K562 (cell line): ENCODE measurements around the gene MYH7B. TPM values are rescaled to one million over a fixed set of nuclear protein-coding genes. Genes with fewer than 3 reads are reported as not detected.

Experiments used
- ATAC-seq: fragments of 200-7000 bp; cut with Tn5 transposase; 3 replicates; pipeline ENCODE4 v1.9.1; 2020; ENCODE audit warnings: moderate library complexity
- BruUV-seq: library from RNA; stranded (reverse); fragments of 400-500 nt; replicated peaks from 2 replicates; lab custom pipeline; 2021; lab: Mats Ljungman, UMichigan
- CTCF ChIA-PET: fragments of 300-600 bp; formaldehyde crosslinking; extraction: SDS; loops from one replicate; lab custom pipeline; 2021; ENCODE audit warnings: low intra/inter-chr PET ratio; lab: Yijun Ruan, JAX
- POLR2A ChIA-PET: fragments of 300-600, 350-650 bp; sonication (Branson Sonifier 250); formaldehyde crosslinking; extraction: SDS; loops from one replicate; lab custom pipeline; 2021; ENCODE audit warnings: antibody characterized with exemption, inconsistent platforms; lab: Yijun Ruan, JAX
- DNase-seq, 4 experiments: peaks; one replicate each; pipeline versions ENCODE4 v3.0.0 to v3.0.0-alpha.2; 2011 to 2018; ENCODE audit warnings: low spot score in 3 of 4, mixed read lengths in 3 of 4; ENCODE audit errors: extremely low read depth in 1 of 4
- FAIRE-seq: peaks from 2 replicates; lab custom pipeline; 2011; peaks lifted over from hg19 to GRCh38; lab: Jason Lieb, UNC
- H2AFZ ChIP-seq: 2 replicates; pipeline ENCODE4 v1.6.0; 2011; ENCODE audit warnings: low read depth, low read length, control low read depth, inconsistent platforms
- H3K27ac ChIP-seq: fragments of 200-600 bp; 3 replicates; pipeline ENCODE4 v1.8.0; 2011; ENCODE audit warnings: low read depth, mild to moderate bottlenecking, control low read depth, inconsistent platforms, low read length, moderate library complexity, mixed read lengths; ENCODE audit errors: extremely low read depth
- H3K27me3 ChIP-seq, 2 experiments: fragments of 300-600 bp in 1 of 2; 2 replicates in 1 of 2; 3 replicates in 1 of 2; pipeline versions ENCODE4 v1.6.0 to v1.8.0; 2011; ENCODE audit warnings: inconsistent platforms in 2 of 2, low read length in 2 of 2, mild to moderate bottlenecking in 1 of 2, mixed read lengths in 1 of 2, moderate library complexity in 1 of 2; ENCODE audit not compliant: control insufficient read depth in 2 of 2, insufficient read depth in 2 of 2
- H3K36me3 ChIP-seq: fragments of 300-600 bp; 3 replicates; pipeline ENCODE4 v1.8.0; 2011; ENCODE audit warnings: mild to moderate bottlenecking, low read length, inconsistent platforms; ENCODE audit not compliant: control insufficient read depth, insufficient read depth
- H3K4me1 ChIP-seq, 2 experiments: fragments of 200-600 bp in 1 of 2; replicated peaks in 1 of 2; 2 replicates in 1 of 2; 3 replicates in 1 of 2; pipeline versions ENCODE4 v1.5.1 to v1.8.0; 2011; ENCODE audit warnings: inconsistent platforms in 2 of 2, low read length in 2 of 2, mild to moderate bottlenecking in 1 of 2, mixed read lengths in 1 of 2, moderate library complexity in 1 of 2; ENCODE audit not compliant: control insufficient read depth in 2 of 2, insufficient read depth in 2 of 2
- H3K4me2 ChIP-seq: 2 replicates; pipeline ENCODE4 v1.6.1; 2011; ENCODE audit warnings: low read length, control low read depth, inconsistent platforms, mixed read lengths; ENCODE audit not compliant: insufficient read depth
- H3K4me3 ChIP-seq: fragments of 200-600 bp; sonication (generic), shearing (Covaris generic); 2 replicates; pipeline ENCODE4 v1.5.1; 2016; ENCODE audit warnings: control low read depth, inconsistent platforms
- H3K79me2 ChIP-seq: fragments of 200-600 bp; 3 replicates; pipeline ENCODE4 v1.8.0; 2011; ENCODE audit warnings: low read length, inconsistent platforms; ENCODE audit not compliant: control insufficient read depth, insufficient read depth
- H3K9ac ChIP-seq, 2 experiments: 2 replicates each; pipeline versions ENCODE4 v1.6.0 to v1.6.1; 2011; ENCODE audit warnings: low read depth in 2 of 2, low read length in 2 of 2, control low read depth in 1 of 2, inconsistent platforms in 1 of 2, mild to moderate bottlenecking in 1 of 2, mixed read lengths in 1 of 2; ENCODE audit not compliant: insufficient read depth in 1 of 2
- H3K9me1 ChIP-seq: one replicate; pipeline ENCODE4 v1.6.0; 2011; ENCODE audit warnings: inconsistent platforms, mild to moderate bottlenecking, low read length, moderate library complexity; ENCODE audit not compliant: control insufficient read depth, insufficient read depth
- H3K9me3 ChIP-seq: replicated peaks from 2 replicates; pipeline ENCODE4 v1.5.1; 2011; ENCODE audit warnings: low read depth, low read length, inconsistent platforms; ENCODE audit not compliant: control insufficient read depth, insufficient read depth
- H4K20me1 ChIP-seq: replicated peaks from 2 replicates; pipeline ENCODE4 v1.6.1; 2011; ENCODE audit warnings: low read length, inconsistent platforms, mixed read lengths; ENCODE audit not compliant: control insufficient read depth, insufficient read depth
- BHLHE40 ChIP-seq: IDR thresholded peaks from 2 replicates; pipeline ENCODE4 v1.6.1; 2011; ENCODE audit warnings: low read length, improper control_type of control experiment
- POLR2G ChIP-seq: fragments of 200-400 bp; formaldehyde crosslinking; IDR thresholded peaks from 2 replicates; pipeline ENCODE4 v1.6.1; 2017; ENCODE audit warnings: low read depth, mild to moderate bottlenecking, antibody characterized with exemption, low read length, moderate library complexity
- PRPF4 ChIP-seq: fragments of 200-400 bp; formaldehyde crosslinking; IDR thresholded peaks from one replicate; pipeline ENCODE4 v1.6.1; 2017; ENCODE audit warnings: low read length, low read depth, mild to moderate bottlenecking; ENCODE audit not compliant: insufficient read depth, poor library complexity, severe bottlenecking
- RBM25 ChIP-seq: fragments of 200-400 bp; formaldehyde crosslinking; IDR thresholded peaks from 2 replicates; pipeline ENCODE4 v1.6.1; 2018; ENCODE audit warnings: low read length, low read depth, moderate library complexity; ENCODE audit not compliant: severe bottlenecking
- ZNF239 ChIP-seq: fragments of 250-450 bp; sonication (Bioruptor Pico); IDR thresholded peaks from 2 replicates; pipeline ENCODE4 v1.4.0; 2020; ENCODE audit warnings: mild to moderate bottlenecking
- WGBS: fragments of 100-300 bp; shearing (Covaris generic); methylation state at CpG from one replicate; pipeline ENCODE4 v1.1.6; 2016; ENCODE audit warnings: low coverage, mixed read lengths; ENCODE audit not compliant: insufficient coverage; ENCODE audit errors: missing lambda C conversion rate; 5-methylcytosine and 5-hydroxymethylcytosine counted together
- in situ Hi-C: fragments of 300-500 bp; cut with MboI; formaldehyde crosslinking; loops from 4 replicates; pipeline ENCODE4 v1.15.0; 2018; ENCODE audit warnings: inconsistent platforms, mixed read lengths
- intact Hi-C: fragments of 100-400 bp; cut with micrococcal nuclease; formaldehyde crosslinking; loops from 2 replicates; pipeline ENCODE4 v1.14.2; 2022
- polyA plus RNA-seq, 8 experiments: library from polyadenylated mRNA; depleted of rRNA in 4 of 8; stranded (reverse) in 5 of 8; unstranded in 3 of 8; fragments of >200 nt; fragmentation: Nextera tagmentation in 2 of 8; fragmentation: Illumina TruSeq in 1 of 8; extraction: Ambion mirVana in 2 of 8; extraction: Trizol in 1 of 8; gene quantifications; 2 replicates each; pipeline versions ENCODE4 v1.2.1 to v1.2.3, GENCODE V29; 2011 to 2014; ENCODE audit warnings: inconsistent platforms in 1 of 8, missing spikeins in 1 of 8
- total RNA-seq, 7 experiments: library from RNA; depleted of rRNA in 6 of 7; stranded (reverse); fragments of >200 nt in 6 of 7; fragmentation: Illumina TruSeq in 2 of 7; extraction: Trizol in 2 of 7; gene quantifications; 2 replicates each; pipeline versions ENCODE4 v1.2.1 to v1.2.3, GENCODE V29; 2011 to 2021; ENCODE audit warnings: low replicate concordance in 1 of 7
- TF ChIP-seq, protein P1 (sequence below), 2 experiments: fragments of 450-650 bp; IDR thresholded peaks; 2 replicates each; pipeline ENCODE4 v1.6.1; 2016
- TF ChIP-seq, protein P2 (sequence below): sonication (generic); formaldehyde crosslinking; IDR thresholded peaks from 2 replicates; pipeline ENCODE4 v1.5.0; 2020; ENCODE audit warnings: missing genetic modification reagents

The MYH7B gene
- total and polyA plus RNA-seq, 9 of the 15 experiments (the other 6 are each of a cell fraction or from before 2014, with no cell fraction given) = 0.07 to 0.34 (median 0.13) TPM; not detected in 3

DNA sequence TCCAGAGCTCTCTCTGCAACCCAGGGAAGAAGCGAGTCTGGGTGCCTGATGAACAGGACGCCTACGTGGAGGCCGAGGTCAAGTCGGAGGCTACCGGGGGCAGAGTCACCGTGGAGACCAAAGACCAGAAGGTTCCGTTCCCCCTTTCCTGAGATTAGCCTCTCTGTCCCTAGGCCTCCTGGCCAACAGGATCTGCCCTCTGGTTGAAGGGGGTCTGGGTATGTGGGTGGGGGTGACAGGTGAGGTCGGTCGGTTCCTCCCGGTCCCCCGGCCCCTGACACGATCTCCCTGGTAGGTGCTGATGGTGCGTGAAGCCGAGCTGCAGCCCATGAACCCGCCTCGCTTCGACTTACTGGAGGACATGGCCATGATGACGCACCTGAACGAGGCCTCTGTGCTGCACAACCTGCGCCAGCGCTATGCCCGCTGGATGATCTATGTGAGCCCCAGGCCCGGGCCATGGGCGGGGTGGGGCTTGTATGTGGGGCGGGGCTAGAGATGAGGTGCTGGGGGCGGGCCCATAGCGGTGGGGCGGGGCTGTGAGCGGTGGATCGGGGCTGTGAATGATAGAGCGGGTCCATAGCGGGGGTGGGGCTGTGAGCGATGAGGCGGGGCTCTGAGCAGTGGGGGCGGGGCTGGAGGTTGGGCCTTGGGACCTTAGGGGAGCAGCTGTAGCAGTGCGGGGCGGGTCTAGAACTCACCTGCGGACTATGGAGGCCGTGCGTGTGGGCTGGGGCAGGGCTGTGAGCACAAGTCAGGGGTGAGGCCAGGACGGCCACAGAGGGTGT, 23.9 kb downstream of the MYH7B start (continued):
- TF ChIP-seq ZNF239 = no peak
- TF ChIP-seq, protein P1, sequence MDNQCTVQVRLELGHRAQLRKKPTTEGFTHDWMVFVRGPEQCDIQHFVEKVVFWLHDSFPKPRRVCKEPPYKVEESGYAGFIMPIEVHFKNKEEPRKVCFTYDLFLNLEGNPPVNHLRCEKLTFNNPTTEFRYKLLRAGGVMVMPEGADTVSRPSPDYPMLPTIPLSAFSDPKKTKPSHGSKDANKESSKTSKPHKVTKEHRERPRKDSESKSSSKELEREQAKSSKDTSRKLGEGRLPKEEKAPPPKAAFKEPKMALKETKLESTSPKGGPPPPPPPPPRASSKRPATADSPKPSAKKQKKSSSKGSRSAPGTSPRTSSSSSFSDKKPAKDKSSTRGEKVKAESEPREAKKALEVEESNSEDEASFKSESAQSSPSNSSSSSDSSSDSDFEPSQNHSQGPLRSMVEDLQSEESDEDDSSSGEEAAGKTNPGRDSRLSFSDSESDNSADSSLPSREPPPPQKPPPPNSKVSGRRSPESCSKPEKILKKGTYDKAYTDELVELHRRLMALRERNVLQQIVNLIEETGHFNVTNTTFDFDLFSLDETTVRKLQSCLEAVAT (IDR thresholded peaks at IDR 0.05) = no peak
- TF ChIP-seq PRPF4 = no peak
- TF ChIP-seq POLR2G = 0 out of 2 replicates have a peak, but pooled peaks have one; percentile 32

DNA sequence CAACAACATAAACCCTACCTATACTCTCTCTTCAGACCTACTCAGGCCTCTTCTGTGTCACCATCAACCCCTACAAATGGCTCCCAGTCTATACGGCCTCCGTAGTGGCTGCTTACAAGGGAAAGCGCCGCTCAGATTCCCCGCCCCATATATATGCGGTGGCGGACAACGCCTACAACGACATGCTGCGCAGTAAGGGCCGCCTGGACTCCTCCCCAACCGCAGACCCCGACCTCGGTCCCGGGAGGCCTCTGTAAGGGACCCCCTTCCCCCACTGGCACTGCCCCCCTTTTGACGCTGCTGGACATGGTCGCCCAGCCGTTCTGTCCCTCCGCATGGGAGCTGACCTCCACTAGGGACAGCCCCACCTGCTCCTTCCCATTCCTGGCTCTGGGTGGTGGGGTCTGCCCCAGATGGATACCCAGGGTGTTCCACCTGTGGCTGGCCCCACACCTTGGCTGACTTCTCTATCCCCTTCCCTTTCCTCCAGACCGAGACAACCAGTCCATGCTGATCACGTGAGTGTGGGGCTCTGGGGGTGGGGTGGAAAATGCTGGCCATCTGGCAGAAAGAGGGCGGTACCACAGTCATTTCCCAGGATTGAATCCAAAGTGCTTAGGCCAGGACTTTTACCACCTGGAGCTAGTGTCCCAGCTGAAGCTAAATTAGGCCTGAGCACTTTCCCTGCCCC, 25.0 kb downstream of the MYH7B start:
- Histone ChIP-seq H3K4me3 (no peak overlapping the region), H3K4me1 (peaks cover 24 to 49% of the 10 kb centered on the region in 2 experiments; a peak in 4 of 5 replicates), H3K9ac (peak overlapping the region in 1 of 2 experiments; percentile 23; a peak in 1 of 4 replicates), H2AFZ (peak overlapping the region; percentile 36; the same call in 1 of the 2 replicates), H4K20me1 (no peaks in the 10 kb centered on the region), H3K27me3 (no peaks in the 10 kb centered on the region), H3K36me3 (no peaks in the 10 kb centered on the region), H3K4me2 (no peak overlapping the region), H3K27ac (no peak overlapping the region), H3K9me3 (no peaks in the 10 kb centered on the region), H3K9me1 (peaks cover 3% of the 10 kb centered on the region), H3K79me2 (no peaks in the 10 kb centered on the region)
- POLR2A ChIA-PET = no interaction called here
- in situ Hi-C loops (no loop called here), intact Hi-C loops (no loop called here)
- ATAC-seq (no peak), FAIRE-seq (peak; percentile 6), DNase-seq (peak in 1 of 4 experiments; percentile 50)
- TF ChIP-seq, protein P2, sequence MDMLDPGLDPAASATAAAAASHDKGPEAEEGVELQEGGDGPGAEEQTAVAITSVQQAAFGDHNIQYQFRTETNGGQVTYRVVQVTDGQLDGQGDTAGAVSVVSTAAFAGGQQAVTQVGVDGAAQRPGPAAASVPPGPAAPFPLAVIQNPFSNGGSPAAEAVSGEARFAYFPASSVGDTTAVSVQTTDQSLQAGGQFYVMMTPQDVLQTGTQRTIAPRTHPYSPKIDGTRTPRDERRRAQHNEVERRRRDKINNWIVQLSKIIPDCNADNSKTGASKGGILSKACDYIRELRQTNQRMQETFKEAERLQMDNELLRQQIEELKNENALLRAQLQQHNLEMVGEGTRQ (CRISPR knock-in tag) = peak; percentile 30; the same call in 1 of the 2 replicates
- TF ChIP-seq BHLHE40 = peak; percentile 68
- TF ChIP-seq RBM25 = no peak
- TF ChIP-seq POLR2G = 0 out of 2 replicates have a peak, but pooled peaks have one; percentile 18
- BruUV-seq = no TSS peak
- CTCF ChIA-PET = no interaction called here
- WGBS = 77% methylated on average over 21 of the region's 22 CpGs
